CD4-positive, alpha-beta T cell (primary cell): ENCODE data around the gene MANSC1. TPM values are rescaled to one million over a fixed set of nuclear protein-coding genes. Genes with fewer than 3 reads are reported as not detected.
A peak's percentile ranks its signal among the peaks of the same experiment; 100 is the strongest.
"Not testable (repeated sequence)": the region's sequence is repeated elsewhere in the genome, so short reads cannot be mapped to it uniquely, and the experiment has no call there.

Source experiments
- ATAC-seq: fragments of 200-7000 bp; cut with Tn5 transposase; one replicate; pipeline ENCODE4 v1.10.0; 2022; ENCODE audit warnings: mild to moderate bottlenecking; ENCODE audit not compliant: poor library complexity
- CTCF ChIA-PET: fragments of 350-600 bp; sonication (Branson Sonifier 250); formaldehyde crosslinking; loops from one replicate; lab custom pipeline; 2021; ENCODE audit warnings: antibody characterized with exemption, inconsistent platforms; lab: Charles Lee
- POLR2A ChIA-PET: fragments of 350-600 bp; sonication (Branson Sonifier 250); formaldehyde crosslinking; loops from one replicate; lab custom pipeline; 2021; ENCODE audit warnings: antibody characterized with exemption, inconsistent platforms; lab: Charles Lee
- DNase-seq, 14 experiments: peaks; one replicate each; pipeline ENCODE4 v3.0.0-alpha.2; 2013 to 2020; ENCODE audit warnings: mixed read lengths in 2 of 14
- H3K27ac ChIP-seq, 2 donors: one replicate each; pipeline versions ENCODE4 v1.5.1 to v1.7.0; 2013; ENCODE audit warnings: low read length in 2 of 2, low read depth in 1 of 2, mild to moderate bottlenecking in 1 of 2
- H3K27me3 ChIP-seq, 2 experiments: 1 replicate in 1 of 2; 2 replicates in 1 of 2; pipeline versions ENCODE4 v1.6.1 to v1.7.0; 2013; ENCODE audit warnings: low read length in 2 of 2, control low read depth in 1 of 2, mild to moderate bottlenecking in 1 of 2, moderate library complexity in 1 of 2; ENCODE audit not compliant: insufficient read depth in 2 of 2, control insufficient read depth in 1 of 2
- H3K36me3 ChIP-seq: one replicate; pipeline ENCODE4 v1.6.1; 2013; ENCODE audit warnings: low read length, control low read depth; ENCODE audit not compliant: insufficient read depth
- H3K4me1 ChIP-seq: one replicate; pipeline ENCODE4 v1.6.1; 2013; ENCODE audit warnings: low read length, control low read depth; ENCODE audit not compliant: insufficient read depth
- H3K4me3 ChIP-seq: one replicate; pipeline ENCODE4 v1.5.1; 2013; ENCODE audit warnings: mild to moderate bottlenecking, low read length, moderate library complexity
- H3K9me3 ChIP-seq, 2 experiments: 1 replicate in 1 of 2; 2 replicates in 1 of 2; pipeline versions ENCODE4 v1.6.1 to v1.7.0; 2013; ENCODE audit warnings: low read length in 2 of 2, mild to moderate bottlenecking in 2 of 2, control low read depth in 1 of 2, moderate library complexity in 1 of 2; ENCODE audit not compliant: control insufficient read depth in 1 of 2, insufficient read depth in 1 of 2
- H3K27ac Mint-ChIP-seq: one replicate; pipeline ENCODE4 v1.8.0; 2020; ENCODE audit warnings: mixed read lengths
- H3K27me3 Mint-ChIP-seq: one replicate; pipeline ENCODE4 v1.8.0; 2021; ENCODE audit warnings: mixed read lengths
- H3K36me3 Mint-ChIP-seq: one replicate; pipeline ENCODE4 v1.8.0; 2021; ENCODE audit warnings: low read depth, mixed read lengths
- H3K4me1 Mint-ChIP-seq: one replicate; pipeline ENCODE4 v1.8.0; 2021; ENCODE audit warnings: low read depth, mixed read lengths
- H3K4me3 Mint-ChIP-seq: one replicate; pipeline ENCODE4 v1.8.0; 2020; ENCODE audit warnings: mild to moderate bottlenecking, mixed read lengths
- H3K9me3 Mint-ChIP-seq: one replicate; pipeline ENCODE4 v1.8.0; 2020; ENCODE audit warnings: mixed read lengths
- intact Hi-C, 2 experiments: fragments of 100-400 bp; cut with DNase I in 1 of 2; cut with micrococcal nuclease in 1 of 2; formaldehyde crosslinking; loops; one replicate each; pipeline versions ENCODE4 v1.15.1 to v1.9.0; 2023 to 2025; cut with DNase I, micrococcal nuclease
- total RNA-seq, 174 experiments: library from RNA in 2 of 174; stranded (reverse) in 2 of 174; gene quantifications; one replicate each; pipeline ENCODE4 v1.2.3 and lab custom pipeline; 2021 to 2026
- TF ChIP-seq, protein P1 (sequence below): fragments of 200-600 bp; IDR thresholded peaks from one replicate; pipeline ENCODE4 v1.8.0; 2022; ENCODE audit warnings: antibody characterized with exemption, mild to moderate bottlenecking

The MANSC1 gene
- total RNA-seq, 2 experiments from 2014 or later: 0.33 to 0.45 TPM

DNA sequence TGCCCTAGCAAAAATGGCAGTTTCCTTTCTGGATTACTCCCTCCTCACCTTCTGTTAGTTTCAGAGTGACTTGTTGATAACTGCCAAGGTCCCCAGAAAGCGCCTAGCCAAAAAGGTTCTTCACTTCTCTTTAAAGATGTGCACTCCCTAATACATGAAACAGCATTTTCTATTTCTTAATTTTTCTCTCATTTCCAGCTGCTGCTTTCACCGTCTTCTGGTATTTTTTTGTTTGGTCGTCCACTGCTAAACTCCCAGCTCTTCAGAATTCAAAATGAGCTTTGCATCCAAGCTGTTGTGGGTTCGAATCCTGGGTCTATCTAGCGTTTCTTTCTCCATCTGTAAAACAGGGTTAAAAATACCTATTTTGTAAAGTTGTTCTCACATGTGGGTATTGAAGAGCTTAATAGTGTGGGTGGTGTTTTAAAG, 6.4 kb upstream of the MANSC1 start:
- ChIA-PET POLR2A (interaction anchor here (0.6 to 3.9 kb wide), 37 partner anchors 9 to 1743 kb away, joined by 3 to 175 read pairs (median 9); partner anchors contain the start of genes CDKN1B, CREBL2, DUSP16 and ETV6), CTCF (interaction anchor here (0.6 to 2.9 kb wide), 12 partner anchors 19 to 380 kb away, joined by 3 to 13 read pairs (median 4); no protein-coding TSS in a partner anchor)
- Mint-ChIP-seq H3K27me3 (no peaks in the 10 kb centered on the region), H3K27ac (peak overlapping the region; percentile 97), H3K4me3 (peak overlapping the region; percentile 94), H3K9me3 (no peaks in the 10 kb centered on the region), H3K4me1 (peaks cover 58% of the 10 kb centered on the region), H3K36me3 (peaks cover 21% of the 10 kb centered on the region)
- Histone ChIP-seq H3K27ac (peak overlapping the region; percentile 54 to 86), H3K9me3 (no peaks in the 10 kb centered on the region), H3K4me1 (peaks cover 44% of the 10 kb centered on the region), H3K4me3 (peak overlapping the region; percentile 87), H3K27me3 (no peaks in the 10 kb centered on the region), H3K36me3 (peaks cover 4% of the 10 kb centered on the region)
- intact Hi-C loops: loop anchor here (2.0 to 10.0 kb wide), 9 partner anchors 206 to 1742 kb away; partner anchors contain the start of genes CREBL2 (in 2 of the 2), DDX47 (in 1 of the 2), DUSP16 (in 1 of the 2) and GSG1 (in 1 of the 2)
- DNase-seq (no peak), ATAC-seq (no peak)
- TF ChIP-seq, protein P1, sequence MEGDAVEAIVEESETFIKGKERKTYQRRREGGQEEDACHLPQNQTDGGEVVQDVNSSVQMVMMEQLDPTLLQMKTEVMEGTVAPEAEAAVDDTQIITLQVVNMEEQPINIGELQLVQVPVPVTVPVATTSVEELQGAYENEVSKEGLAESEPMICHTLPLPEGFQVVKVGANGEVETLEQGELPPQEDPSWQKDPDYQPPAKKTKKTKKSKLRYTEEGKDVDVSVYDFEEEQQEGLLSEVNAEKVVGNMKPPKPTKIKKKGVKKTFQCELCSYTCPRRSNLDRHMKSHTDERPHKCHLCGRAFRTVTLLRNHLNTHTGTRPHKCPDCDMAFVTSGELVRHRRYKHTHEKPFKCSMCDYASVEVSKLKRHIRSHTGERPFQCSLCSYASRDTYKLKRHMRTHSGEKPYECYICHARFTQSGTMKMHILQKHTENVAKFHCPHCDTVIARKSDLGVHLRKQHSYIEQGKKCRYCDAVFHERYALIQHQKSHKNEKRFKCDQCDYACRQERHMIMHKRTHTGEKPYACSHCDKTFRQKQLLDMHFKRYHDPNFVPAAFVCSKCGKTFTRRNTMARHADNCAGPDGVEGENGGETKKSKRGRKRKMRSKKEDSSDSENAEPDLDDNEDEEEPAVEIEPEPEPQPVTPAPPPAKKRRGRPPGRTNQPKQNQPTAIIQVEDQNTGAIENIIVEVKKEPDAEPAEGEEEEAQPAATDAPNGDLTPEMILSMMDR: no peak

DNA sequence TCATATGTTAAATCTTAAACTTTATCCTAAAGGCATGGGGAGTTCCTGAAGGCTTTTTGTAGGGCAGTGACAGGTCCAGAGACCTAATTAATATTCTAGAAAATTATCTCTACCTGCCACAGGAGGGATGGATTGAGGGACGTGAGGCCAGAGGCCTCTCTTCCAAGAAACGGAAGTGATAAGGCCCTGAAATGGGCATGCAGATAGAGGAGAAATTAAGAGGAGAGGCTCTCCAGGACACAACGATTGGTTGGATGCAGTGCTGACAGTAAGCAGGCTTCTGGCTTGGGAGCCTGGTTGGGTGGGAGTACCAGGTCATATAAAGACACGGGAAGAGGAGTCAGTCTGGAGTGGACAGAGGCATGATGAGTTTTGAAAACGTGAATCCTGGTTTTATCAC, 3.8 kb upstream of the MANSC1 start:
- no peak for DNase-seq
- H3K4me1 ChIP-seq: peaks cover 49% of the 10 kb centered on the region
- Mint-ChIP-seq H3K4me1 (peaks cover 65% of the 10 kb centered on the region), H3K36me3 (peaks cover 17% of the 10 kb centered on the region), H3K9me3 (no peaks in the 10 kb centered on the region), H3K27me3 (no peaks in the 10 kb centered on the region), H3K27ac (peak overlapping the region; percentile 8), H3K4me3 (peak overlapping the region; percentile 3)
- ChIA-PET POLR2A (no interaction called here), CTCF (interaction anchor here (0.8 kb wide), 1 partner anchor 371 kb away, joined by 4 read pairs; no protein-coding TSS in a partner anchor)
- H3K4me3 ChIP-seq: no peak overlapping the region
- H3K36me3 ChIP-seq: no peaks in the 10 kb centered on the region
- H3K27ac ChIP-seq: no peak overlapping the region
- ATAC-seq: no peak
- no peaks in the 10 kb centered on the region for H3K9me3 ChIP-seq
- intact Hi-C loops: loop anchor here (5.0 to 10.0 kb wide), 4 partner anchors 87 to 1739 kb away; partner anchors contain the start of genes GSG1 (in 1 of the 2), LRP6 (in 1 of the 2) and MAGOHB (in 1 of the 2)
- TF ChIP-seq, protein P1: no peak
- no peaks in the 10 kb centered on the region for H3K27me3 ChIP-seq

DNA sequence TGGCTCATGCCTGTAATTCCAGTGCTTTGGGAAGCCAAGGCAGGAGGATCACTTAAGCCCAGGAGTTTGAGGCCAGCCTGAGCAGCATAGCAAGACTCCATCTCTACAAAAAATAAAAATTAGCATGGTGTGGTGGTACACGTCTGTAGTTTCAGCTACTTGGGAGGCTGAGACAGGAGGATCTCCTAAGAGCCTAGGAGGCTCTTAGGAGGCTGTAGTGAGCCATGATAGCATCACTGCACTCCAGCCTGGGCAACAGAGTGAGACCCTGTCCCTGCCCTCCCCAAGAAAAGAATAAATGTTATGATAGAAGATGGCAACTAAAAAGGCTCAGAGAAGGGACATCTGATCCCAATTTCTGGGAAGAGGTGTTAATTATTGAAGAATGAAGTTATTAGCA, 3.2 kb upstream of the MANSC1 start:
- Mint-ChIP-seq H3K36me3 (peaks cover 16% of the 10 kb centered on the region), H3K9me3 (no peaks in the 10 kb centered on the region), H3K27ac (peak overlapping the region; percentile 8), H3K4me1 (peaks cover 63% of the 10 kb centered on the region), H3K27me3 (no peaks in the 10 kb centered on the region), H3K4me3 (peak overlapping the region; percentile 49)
- ChIA-PET CTCF (no interaction called here), POLR2A (no interaction called here)
- Histone ChIP-seq H3K27me3 (no peaks in the 10 kb centered on the region), H3K4me3 (no peak overlapping the region), H3K36me3 (no peaks in the 10 kb centered on the region), H3K27ac (no peak overlapping the region), H3K9me3 (no peaks in the 10 kb centered on the region), H3K4me1 (peaks cover 44% of the 10 kb centered on the region)
- intact Hi-C loops: loop anchor here (5.0 to 10.0 kb wide), 4 partner anchors 86 to 1738 kb away; partner anchors contain the start of genes GSG1 (in 1 of the 2), LRP6 (in 1 of the 2) and MAGOHB (in 1 of the 2)
- TF ChIP-seq, protein P1: no peak
- DNase-seq (no peak), ATAC-seq (no peak)

DNA sequence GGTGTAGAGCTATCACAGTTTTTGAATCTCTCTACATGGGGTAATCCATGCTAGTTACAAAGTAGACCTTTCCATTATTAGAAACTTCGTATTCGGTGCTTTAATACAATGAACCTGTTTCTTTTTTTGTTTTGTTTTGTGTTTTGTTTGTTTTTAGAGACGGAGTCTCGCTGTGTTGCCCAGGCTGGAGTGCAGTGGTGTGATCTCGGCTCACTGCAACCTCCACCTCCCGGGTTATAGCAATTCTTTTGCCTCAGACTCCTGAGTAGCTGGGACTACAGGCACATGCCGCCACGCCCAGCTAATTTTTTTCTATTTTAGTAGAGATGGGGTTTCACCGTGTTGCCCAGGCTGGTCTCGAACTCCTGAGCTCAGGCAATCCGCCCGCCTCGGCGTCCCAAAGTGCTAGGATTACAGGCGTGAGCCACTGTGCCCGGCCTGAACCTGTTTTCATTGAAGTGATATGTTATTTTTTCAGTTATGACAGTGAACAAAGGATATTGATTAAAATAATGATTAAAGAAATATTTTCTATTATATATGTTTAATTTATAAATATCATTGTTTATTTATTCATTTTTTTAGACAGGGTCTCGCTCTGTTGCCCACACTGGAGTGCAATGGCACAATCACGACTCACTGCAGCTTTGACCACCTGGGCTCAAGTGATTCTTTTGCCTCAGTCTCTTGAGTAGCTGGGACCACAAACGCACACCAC, 1.6 kb upstream of the MANSC1 start:
- H3K4me3 Mint-ChIP-seq, H3K36me3 ChIP-seq, H3K36me3 Mint-ChIP-seq, H3K4me3 ChIP-seq, H3K9me3 Mint-ChIP-seq, H3K9me3 ChIP-seq, ATAC-seq, H3K27me3 ChIP-seq, H3K27ac ChIP-seq, H3K27me3 Mint-ChIP-seq, DNase-seq: not testable (repeated sequence)
- H3K4me1 ChIP-seq: peaks cover 31% of the 10 kb centered on the region
- intact Hi-C loops: loop anchor here (5.0 to 10.0 kb wide), 4 partner anchors 84 to 1737 kb away; partner anchors contain the start of genes GSG1 (in 1 of the 2), LRP6 (in 1 of the 2) and MAGOHB (in 1 of the 2)
- ChIA-PET CTCF (interaction anchor here (0.6 to 1.4 kb wide), 2 partner anchors 212 to 718 kb away, joined by 3 to 4 read pairs; no protein-coding TSS in a partner anchor), POLR2A (interaction anchor here (0.7 to 1.8 kb wide), 4 partner anchors 133 to 367 kb away, joined by 3 to 5 read pairs (median 3); partner anchors contain the start of gene CREBL2)
- Mint-ChIP-seq H3K4me1 (peaks cover 63% of the 10 kb centered on the region), H3K27ac (peak overlapping the region; percentile 79)
